Mucosa of descending colon (tissue), 3 donors: ENCODE results near the gene GAST. TPM values are rescaled to one million over a fixed set of nuclear protein-coding genes. Genes with fewer than 3 reads are reported as not detected.

Experiments used
- ATAC-seq: fragments of 200-7000 bp; cut with Tn5 transposase; one replicate; pipeline ENCODE4 v1.9.1; 2020; ENCODE audit warnings: mild to moderate bottlenecking, moderate library complexity
- DNase-seq, 3 donors: peaks; one replicate each; pipeline ENCODE4 v3.0.0-alpha.2; 2020
- H3K36me3 ChIP-seq: fragments of 200-600 bp; one replicate; pipeline ENCODE4 v1.8.0; 2021; ENCODE audit warnings: low read depth, mild to moderate bottlenecking
- H3K4me1 ChIP-seq: fragments of 200-600 bp; one replicate; pipeline ENCODE4 v1.8.0; 2021; ENCODE audit warnings: low read depth, mild to moderate bottlenecking
- H3K4me3 ChIP-seq: fragments of 200-600 bp; one replicate; pipeline ENCODE4 v1.8.0; 2021; ENCODE audit warnings: mild to moderate bottlenecking
- H3K9me3 ChIP-seq: fragments of 200-600 bp; one replicate; pipeline ENCODE4 v1.8.0; 2021; ENCODE audit warnings: mild to moderate bottlenecking
- intact Hi-C, 2 donors: fragments of 100-400 bp; cut with DNase I in 1 of 2; cut with micrococcal nuclease in 1 of 2; formaldehyde crosslinking; loops; one replicate each; pipeline versions ENCODE4 v1.11.0 to v1.11.1; 2022; cut with DNase I, micrococcal nuclease
- total RNA-seq, 3 donors: library from RNA; stranded (reverse); fragmentation: NEBNext Ultra II Directional in 2 of 3; extraction: Animal tissue kit (Norgen Biotek cat#: 25700) in 2 of 3; gene quantifications; one replicate each; pipeline versions ENCODE4 v1.2.1 to v1.2.4, GENCODE V29; 2021 to 2023
- TF ChIP-seq, protein P1 (sequence below): fragments of 200-600 bp; IDR thresholded peaks from one replicate; pipeline ENCODE4 v1.8.0; 2022; ENCODE audit warnings: antibody characterized with exemption, mild to moderate bottlenecking
- donor health status: DM: no; HTN: no; CAD: no; lungs with moderate emphysema.
- donor health status: DM: no; HTN: no; CAD: no.
- donor health status: DM: no; HTN: yes; CAD: no.

GAST gene
- total RNA-seq, 3 donors from 2014 or later: not detected

DNA sequence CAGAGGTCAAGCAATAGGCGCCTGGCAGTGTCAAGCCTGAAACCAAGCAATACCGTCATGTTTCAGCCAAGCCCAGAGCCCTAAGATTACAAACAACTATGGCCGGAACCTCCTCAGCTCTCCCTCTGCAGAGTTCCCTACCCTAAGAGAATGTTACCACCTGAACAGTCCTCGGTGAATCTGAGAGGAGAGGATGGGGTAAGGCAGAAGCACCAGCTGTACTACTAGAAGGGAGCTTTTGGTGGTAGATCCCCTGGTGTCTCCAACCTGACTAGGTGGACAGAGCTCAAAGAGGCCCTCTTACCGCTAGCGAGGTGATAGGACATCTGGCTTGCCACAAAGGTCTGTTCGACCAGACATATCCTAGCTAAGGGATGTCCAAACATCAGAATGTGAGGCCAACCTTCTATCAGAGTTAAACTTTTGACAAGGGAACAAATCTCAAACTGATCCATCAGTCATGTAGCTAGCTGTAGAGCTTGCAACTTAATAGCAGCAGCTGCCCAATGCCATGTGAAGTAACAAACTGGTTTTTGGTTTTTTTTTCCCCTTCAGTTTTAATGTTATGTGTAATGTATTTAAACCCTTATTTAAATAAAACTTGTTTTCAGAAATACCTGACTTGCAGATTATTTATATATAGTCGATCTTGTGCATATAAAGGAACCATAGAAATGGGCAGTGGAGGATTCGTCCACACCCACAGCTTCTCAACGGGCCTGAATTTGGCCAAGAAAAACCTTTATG lies 20.9 kb upstream of the GAST start:
- H3K9me3 ChIP-seq: no peaks in the 10 kb centered on the region
- TF ChIP-seq, protein P1, sequence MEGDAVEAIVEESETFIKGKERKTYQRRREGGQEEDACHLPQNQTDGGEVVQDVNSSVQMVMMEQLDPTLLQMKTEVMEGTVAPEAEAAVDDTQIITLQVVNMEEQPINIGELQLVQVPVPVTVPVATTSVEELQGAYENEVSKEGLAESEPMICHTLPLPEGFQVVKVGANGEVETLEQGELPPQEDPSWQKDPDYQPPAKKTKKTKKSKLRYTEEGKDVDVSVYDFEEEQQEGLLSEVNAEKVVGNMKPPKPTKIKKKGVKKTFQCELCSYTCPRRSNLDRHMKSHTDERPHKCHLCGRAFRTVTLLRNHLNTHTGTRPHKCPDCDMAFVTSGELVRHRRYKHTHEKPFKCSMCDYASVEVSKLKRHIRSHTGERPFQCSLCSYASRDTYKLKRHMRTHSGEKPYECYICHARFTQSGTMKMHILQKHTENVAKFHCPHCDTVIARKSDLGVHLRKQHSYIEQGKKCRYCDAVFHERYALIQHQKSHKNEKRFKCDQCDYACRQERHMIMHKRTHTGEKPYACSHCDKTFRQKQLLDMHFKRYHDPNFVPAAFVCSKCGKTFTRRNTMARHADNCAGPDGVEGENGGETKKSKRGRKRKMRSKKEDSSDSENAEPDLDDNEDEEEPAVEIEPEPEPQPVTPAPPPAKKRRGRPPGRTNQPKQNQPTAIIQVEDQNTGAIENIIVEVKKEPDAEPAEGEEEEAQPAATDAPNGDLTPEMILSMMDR: no peak
- DNase-seq (no peak), ATAC-seq (no peak)
- peaks cover 19% of the 10 kb centered on the region for H3K36me3 ChIP-seq
- intact Hi-C loops: no loop called here
- H3K4me3 ChIP-seq: no peak overlapping the region
- H3K4me1 ChIP-seq: peaks cover 20% of the 10 kb centered on the region

DNA sequence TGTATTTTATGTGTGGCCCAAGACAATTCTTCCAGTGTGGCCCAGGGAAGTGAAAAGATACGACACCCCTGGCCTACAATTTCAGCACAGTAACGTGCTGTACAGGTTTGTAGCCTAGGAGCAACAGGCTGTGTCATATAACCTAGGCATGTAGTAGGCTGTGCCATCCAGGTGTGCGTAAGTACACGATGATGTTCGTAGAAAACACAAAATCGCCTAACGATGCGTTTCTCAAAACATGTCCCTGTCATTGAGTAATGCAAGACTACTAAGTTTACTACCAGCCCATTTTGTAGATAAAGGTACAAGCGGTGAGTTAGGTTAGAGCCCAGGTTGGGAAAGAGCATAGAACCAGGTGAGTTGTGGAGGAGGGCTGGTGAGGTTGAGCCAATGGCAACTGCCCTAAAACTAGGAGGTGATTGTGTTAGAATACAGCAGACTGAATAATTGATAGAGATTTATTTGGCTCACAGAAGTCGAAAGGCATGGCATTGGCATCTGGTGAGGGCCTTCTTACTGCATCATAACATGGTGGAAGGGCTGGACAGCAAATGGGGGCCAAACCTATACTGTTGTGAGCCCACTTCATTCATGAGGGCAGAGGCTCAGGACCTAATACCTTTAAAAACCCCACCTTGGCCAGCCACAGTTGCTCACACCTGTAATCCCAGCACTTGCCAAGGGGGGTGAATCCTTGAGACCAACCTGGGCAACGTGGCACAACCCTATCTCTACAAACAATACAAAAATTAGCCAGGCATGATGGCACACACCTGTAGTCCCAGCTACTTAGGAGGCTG lies 19.2 kb upstream of the GAST start:
- DNase-seq: no peak
- no peak for ATAC-seq
- H3K4me1 ChIP-seq: peaks cover 20% of the 10 kb centered on the region
- no peak overlapping the region for H3K4me3 ChIP-seq
- TF ChIP-seq, protein P1: no peak
- no peaks in the 10 kb centered on the region for H3K9me3 ChIP-seq
- peaks cover 19% of the 10 kb centered on the region for H3K36me3 ChIP-seq
- intact Hi-C loops: no loop called here

DNA sequence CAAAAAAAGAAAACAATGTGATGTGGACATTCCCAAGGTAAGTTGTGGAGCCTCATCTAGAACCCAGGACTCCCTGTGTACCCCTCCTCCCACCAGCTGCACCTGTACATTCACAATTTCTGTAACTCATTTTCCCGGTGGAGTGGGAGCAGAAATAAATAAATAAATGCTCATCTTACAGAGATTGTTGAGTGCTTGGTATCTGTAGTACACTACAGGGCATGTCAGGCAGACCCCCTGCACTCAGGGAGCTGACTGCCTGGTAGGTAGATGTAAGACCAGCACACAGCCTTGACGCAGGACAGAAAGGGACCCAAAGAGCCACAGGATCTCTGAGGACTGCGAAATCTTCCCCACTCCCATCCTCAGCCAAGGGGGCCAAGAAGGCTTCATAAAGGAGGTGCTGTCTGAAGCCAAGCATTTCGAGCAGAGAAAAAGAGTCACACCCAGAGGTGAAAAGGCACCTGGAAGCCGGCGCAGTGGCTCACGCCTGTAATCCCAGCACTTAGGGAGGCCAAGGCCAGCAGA lies 16.9 kb upstream of the GAST start:
- H3K4me1 ChIP-seq: peaks cover 13% of the 10 kb centered on the region
- no peak overlapping the region for H3K4me3 ChIP-seq
- intact Hi-C loops: no loop called here
- TF ChIP-seq, protein P1: no peak
- no peak for DNase-seq
- no peak for ATAC-seq
- H3K36me3 ChIP-seq: peaks cover 18% of the 10 kb centered on the region
- H3K9me3 ChIP-seq: no peaks in the 10 kb centered on the region

DNA sequence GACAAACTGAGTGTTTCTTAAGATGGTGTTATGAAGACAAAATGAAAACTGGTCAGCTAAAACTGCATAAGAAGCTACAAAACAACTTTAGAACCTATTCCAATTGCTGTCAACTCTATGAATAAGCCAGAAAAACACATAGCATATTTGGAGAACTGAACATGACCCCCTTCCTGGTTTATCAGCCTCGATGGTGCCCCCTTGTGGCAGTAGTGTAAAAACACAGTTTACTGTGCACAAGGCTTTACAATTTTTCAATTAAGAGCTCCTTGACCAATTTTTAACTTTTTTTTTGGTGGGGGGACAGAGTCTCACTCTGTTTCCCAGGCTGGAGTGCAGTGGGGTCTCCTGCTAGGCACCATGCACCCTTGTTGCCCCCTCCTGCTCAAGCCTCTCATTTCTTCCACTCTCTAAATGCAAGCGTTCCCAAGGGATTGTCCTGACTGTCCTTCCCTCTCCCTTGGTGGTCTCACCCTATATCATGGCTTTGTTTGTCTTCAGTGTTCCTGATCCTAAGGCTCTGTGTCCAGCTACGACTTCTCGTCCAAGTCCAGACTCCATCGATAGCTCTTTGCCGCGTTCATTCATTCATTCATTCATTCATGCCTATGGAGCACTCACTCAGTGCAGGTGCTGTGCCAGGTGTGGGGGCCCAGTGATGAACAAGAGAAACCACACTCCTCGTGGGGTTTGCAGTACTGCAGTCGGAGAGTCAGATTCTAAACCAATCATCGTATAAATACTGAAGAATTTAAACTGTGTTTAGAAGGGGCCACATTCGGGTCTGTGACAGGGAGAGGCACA lies 16.0 kb upstream of the GAST start:
- intact Hi-C loops: no loop called here
- peaks cover 8% of the 10 kb centered on the region for H3K36me3 ChIP-seq
- TF ChIP-seq, protein P1: peak; percentile 63
- ATAC-seq (peak; percentile 72), DNase-seq (no peak)
- H3K4me1 ChIP-seq: peaks cover 5% of the 10 kb centered on the region
- no peaks in the 10 kb centered on the region for H3K9me3 ChIP-seq
- no peak overlapping the region for H3K4me3 ChIP-seq
